ENCODE results near the gene LCN12.

Gene LCN12

DNA sequence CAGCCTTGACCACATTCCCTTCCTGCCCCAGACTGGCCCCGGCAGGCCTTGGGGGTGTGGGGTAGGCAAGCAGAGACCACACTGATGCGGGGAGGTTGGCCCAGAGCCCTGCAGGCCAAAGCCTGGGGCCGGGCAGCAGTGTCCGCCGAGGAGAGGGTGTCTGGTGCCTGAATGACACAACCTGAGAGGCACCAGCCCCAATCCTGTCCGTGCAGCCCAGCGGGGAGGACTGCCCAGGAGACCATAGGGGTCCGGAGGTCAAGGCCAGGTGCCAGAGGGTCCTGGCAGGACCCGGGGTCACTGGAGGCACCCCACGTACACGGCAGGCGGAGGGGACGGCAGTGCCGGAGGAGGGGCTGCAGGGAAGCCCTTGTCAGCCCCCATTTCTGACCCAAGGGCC lies 19.7 kb downstream of the LCN12 start:
- no peak overlapping the region for H3K4me3 ChIP-seq
- TF ChIP-seq, protein P1, sequence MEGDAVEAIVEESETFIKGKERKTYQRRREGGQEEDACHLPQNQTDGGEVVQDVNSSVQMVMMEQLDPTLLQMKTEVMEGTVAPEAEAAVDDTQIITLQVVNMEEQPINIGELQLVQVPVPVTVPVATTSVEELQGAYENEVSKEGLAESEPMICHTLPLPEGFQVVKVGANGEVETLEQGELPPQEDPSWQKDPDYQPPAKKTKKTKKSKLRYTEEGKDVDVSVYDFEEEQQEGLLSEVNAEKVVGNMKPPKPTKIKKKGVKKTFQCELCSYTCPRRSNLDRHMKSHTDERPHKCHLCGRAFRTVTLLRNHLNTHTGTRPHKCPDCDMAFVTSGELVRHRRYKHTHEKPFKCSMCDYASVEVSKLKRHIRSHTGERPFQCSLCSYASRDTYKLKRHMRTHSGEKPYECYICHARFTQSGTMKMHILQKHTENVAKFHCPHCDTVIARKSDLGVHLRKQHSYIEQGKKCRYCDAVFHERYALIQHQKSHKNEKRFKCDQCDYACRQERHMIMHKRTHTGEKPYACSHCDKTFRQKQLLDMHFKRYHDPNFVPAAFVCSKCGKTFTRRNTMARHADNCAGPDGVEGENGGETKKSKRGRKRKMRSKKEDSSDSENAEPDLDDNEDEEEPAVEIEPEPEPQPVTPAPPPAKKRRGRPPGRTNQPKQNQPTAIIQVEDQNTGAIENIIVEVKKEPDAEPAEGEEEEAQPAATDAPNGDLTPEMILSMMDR (IDR thresholded peaks at IDR 0.05): no peak
- H3K27ac ChIP-seq: no peak overlapping the region
- no peak for DNase-seq (ENCODE audit: low spot score)

- no peak overlapping the region for H3K27ac ChIP-seq
- TF ChIP-seq, protein P1 (IDR thresholded peaks at IDR 0.05): no peak
- DNase-seq (ENCODE audit: low spot score): no peak
- H3K4me3 ChIP-seq: no peak overlapping the region
Observed at GRCh38 chr9:136972335-136972734, 20.3 kb downstream of the LCN12 start.

DNA sequence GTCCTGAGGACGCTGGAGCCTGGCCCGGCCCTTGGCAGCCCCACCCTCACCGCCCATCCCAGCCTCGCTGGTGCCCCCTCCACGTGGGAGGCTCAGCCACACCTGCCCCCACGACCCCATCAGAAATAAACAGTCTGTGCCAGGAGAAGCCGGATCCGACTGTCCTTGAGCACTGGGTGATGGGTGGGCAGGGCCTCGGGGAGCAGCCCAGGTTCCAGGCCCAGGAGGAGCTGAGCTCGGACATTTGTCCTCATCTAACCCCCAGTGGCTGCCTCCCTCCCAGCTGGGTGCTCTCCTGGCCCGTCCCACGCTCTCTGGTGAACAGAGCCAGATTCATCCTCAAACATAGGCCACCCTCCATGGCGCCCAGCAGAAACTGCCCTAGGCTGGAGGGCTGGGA lies 20.7 kb downstream of the LCN12 start:
- Histone ChIP-seq H3K4me3 (no peak overlapping the region), H3K27ac (no peak overlapping the region)
- TF ChIP-seq, protein P1 (IDR thresholded peaks at IDR 0.05): no peak
- DNase-seq (ENCODE audit: low spot score): no peak

DNA sequence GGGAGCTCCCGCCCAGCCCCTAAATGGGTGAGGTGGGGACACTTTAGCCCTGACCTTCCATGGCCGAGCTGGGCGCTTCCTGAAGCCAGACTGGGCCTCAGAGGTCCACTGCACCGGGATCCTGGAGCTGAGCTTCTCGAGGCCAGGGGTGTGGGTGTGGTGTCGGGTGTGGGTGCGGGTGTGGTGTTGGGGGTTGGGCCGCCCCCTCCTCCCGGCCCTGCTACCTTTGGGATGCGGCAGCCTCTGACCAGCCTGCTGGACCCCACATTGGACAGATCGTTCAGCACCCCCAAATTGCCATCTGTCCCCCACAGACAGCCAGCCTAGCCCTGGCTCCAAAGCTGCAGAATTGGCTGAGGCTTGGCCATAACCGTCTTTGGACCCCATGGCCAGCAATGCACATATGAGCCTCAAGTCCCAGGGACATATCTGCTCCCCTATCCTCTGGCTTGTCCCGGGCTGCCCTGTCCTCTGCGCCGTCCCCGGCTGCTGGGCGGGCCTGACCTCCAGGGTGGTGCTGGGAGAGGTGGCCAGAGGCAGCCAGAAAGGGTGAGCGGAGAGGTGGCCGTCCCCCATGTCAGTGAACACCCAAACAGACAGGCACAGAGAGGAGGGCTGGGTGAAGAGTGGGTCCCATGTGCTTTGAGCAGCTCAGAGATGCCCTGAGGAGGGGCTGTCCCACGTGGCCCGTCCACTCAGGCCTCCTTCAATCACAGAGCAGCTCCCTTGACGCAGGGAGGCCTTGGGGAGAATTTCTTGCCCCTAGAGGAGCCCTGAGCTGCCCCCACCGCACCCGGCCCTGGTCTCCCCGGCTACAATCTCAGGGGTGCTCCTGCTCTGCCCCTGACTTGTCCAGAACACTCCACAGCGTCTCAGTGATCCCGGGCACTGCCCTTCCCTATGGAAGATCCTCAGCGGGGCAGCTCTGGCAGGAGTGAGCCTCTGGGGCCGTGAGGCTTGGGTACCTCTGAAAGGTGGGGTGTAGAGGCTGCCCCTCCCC lies 21.8 kb downstream of the LCN12 start:
- Histone ChIP-seq H3K4me3 (no peak overlapping the region), H3K27ac (peak overlapping the region in 1 of 2 donors; percentile 32)
- DNase-seq (ENCODE audit: low spot score): no peak
- TF ChIP-seq, protein P1 (IDR thresholded peaks at IDR 0.05): no peak

DNA sequence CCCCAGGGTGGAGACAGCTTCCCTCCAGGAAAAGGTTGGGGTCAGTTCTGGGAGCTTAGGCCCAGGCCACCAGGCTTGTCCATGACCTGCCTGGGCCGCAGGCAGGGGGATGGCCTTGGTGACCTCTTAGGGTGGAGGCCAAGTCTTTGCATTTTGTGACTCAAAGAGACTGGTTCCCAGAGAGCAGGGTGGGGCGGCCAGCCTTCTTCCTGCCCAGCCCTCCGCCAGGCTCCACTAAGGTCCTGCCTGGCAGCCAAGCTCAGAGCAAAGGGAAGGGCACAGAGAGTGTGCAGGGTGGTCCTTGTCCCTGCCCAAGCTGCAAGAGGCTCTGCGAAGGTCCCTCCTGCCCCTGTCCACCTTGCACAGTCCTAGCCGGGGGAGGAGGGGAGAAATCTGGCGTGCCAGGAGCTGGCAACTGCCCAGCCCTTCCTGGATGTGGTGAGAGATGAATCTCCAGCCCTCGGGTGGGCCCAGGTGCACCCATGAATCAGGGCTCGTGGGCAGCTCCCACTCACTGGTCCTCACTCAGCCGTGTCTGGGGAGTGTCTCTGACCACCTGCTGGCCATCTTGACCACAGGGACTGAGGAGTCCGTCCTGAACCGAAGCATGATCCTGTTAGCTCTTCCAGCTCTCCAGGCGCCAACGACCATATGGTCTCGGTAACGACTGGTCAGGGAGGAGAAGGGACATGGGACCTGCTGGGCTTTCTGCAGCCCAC lies 22.9 kb downstream of the LCN12 start:
- H3K27ac ChIP-seq: peak overlapping the region in 1 of 2 donors; percentile 19
- no peak for DNase-seq (ENCODE audit: low spot score)
- TF ChIP-seq, protein P1 (IDR thresholded peaks at IDR 0.05): no peak

GRCh38 chr9:136975644-136976043 lies 23.6 kb downstream of the LCN12 start:
- Histone ChIP-seq H3K27ac (peak overlapping the region in 1 of 2 donors; percentile 19), H3K4me3 (no peak overlapping the region)
- no peak for DNase-seq (ENCODE audit: low spot score)
- TF ChIP-seq, protein P1 (IDR thresholded peaks at IDR 0.05): no peak

More for the DNA sequence above, 22.9 kb downstream of the LCN12 start:
- H3K4me3 ChIP-seq: no peak overlapping the region
